GM10266 (cell line): ENCODE results near the gene C6orf136.
"Not testable (repeated sequence)": the region's sequence is repeated elsewhere in the genome, so short reads cannot be mapped to it uniquely, and the experiment has no call there.

ENCODE experiments used
- DNase-seq: peaks from one replicate; pipeline ENCODE4 v3.0.0; 2012; ENCODE audit errors: extremely low spot score
- TF ChIP-seq, protein P1 (sequence below): IDR thresholded peaks from 2 replicates; pipeline ENCODE4 v1.5.1; 2012; ENCODE audit warnings: mild to moderate bottlenecking, low read depth; ENCODE audit not compliant: control insufficient read depth, insufficient read depth; ENCODE audit errors: missing control alignments

Gene C6orf136

DNA sequence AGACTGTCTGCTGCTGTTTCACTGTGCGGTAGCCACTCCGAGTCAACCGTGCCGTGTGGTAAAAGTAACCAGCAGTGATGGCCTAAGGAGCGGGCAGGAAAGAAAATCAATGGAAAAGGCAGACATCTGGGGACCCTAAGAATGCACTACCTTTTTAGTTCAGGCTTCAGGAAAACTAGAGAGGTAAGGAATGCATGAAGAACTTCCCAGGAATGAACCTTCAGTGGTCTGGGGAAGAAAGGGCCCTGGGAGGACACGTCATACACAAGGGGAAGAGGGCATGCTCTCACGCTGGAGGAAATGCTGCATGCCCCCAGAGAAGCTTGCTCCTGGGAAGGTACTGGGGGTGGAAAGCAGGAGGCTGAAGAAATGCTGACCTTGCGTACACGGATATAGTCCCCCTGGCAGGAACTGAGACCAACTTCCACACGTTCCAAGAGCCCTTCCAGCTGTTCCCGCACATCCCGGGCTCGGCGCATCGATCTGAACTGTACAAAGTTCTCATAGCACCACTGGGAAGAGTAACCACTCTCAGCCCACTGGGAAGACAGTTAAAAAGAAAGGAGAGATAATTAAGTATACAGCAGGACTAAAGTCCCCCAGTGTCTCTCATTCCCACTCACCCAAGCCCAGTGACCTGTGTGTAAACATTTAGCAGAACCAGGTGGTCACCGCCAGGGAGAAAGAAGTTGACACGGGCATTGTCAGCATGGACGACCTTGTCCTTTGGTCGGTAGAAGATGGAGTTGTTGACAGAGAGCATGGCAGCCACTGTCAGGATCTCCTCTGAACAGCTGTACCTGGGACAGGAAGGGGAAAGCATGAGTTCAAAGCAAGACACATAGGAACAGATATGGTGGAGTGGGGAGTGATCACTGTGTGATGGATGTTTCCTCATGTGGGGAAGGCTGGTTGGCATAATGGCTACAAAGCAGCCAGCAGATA is 8.1 kb downstream of the C6orf136 start:
- TF ChIP-seq, protein P1, sequence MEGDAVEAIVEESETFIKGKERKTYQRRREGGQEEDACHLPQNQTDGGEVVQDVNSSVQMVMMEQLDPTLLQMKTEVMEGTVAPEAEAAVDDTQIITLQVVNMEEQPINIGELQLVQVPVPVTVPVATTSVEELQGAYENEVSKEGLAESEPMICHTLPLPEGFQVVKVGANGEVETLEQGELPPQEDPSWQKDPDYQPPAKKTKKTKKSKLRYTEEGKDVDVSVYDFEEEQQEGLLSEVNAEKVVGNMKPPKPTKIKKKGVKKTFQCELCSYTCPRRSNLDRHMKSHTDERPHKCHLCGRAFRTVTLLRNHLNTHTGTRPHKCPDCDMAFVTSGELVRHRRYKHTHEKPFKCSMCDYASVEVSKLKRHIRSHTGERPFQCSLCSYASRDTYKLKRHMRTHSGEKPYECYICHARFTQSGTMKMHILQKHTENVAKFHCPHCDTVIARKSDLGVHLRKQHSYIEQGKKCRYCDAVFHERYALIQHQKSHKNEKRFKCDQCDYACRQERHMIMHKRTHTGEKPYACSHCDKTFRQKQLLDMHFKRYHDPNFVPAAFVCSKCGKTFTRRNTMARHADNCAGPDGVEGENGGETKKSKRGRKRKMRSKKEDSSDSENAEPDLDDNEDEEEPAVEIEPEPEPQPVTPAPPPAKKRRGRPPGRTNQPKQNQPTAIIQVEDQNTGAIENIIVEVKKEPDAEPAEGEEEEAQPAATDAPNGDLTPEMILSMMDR, result no peak

DNA sequence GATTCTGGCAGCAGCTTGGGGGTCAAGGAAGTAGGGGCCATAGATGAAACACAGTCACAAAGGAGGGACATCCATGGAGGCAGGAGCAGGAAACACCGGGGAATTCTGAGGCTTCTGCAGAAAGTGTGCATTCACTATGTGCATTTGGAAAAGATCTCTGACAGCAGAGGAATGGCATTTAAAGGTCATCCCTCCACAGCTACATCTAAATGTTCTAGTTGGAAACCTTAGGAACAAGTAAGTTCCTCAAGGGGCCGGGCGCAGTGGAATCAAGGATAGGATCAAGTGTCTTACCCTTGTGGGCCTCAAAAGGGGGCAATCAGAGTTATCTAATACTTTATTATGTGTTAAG is 8.8 kb downstream of the C6orf136 start:
- no peak for DNase-seq
- TF ChIP-seq, protein P1, result no peak

More for the DNA sequence above, 8.1 kb downstream of the C6orf136 start:
- no peak for DNase-seq

GRCh38 chr6:30656513-30656912 is 9.6 kb downstream of the C6orf136 start:
- TF ChIP-seq, protein P1, result no peak
- DNase-seq, result no peak

DNA sequence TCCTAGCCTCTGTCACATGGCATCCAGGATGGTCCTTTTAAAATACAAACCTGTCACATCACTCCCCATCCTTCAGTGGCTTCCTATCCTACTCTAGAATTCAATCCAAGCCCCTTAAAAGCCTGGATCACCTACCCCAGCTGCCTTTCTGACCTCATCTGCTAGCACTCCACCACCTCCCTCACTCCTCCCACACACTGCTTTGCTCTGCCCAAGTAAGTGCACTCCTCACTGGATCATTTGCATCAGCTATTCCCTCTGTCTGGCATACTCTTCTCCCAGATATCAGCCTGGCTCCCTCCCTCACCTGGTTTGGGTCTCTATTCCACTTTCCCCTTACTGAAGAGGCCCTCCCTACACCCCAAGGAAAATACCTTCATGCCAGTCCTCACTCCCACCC is 10.5 kb downstream of the C6orf136 start:
- no peak for DNase-seq
- TF ChIP-seq, protein P1, result no peak

DNA sequence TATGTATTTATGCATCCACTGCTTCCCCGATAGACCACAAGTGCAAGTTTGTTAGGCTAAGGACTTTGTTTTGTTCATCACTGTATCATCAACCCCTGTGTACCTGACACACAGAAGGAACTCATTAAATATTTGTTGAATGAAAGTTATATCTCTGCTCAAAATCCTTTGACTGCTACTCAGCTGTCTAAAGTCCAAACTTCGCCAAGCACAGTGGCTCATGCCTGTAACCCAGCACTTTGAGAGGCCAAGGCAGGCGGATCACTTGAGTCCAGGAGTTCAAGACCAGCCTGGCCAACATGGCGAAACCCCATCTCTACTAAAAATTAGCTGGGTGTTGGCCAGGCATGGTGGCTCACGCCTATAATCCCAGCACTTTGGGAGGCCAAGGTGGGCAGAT is 11.0 kb downstream of the C6orf136 start:
- DNase-seq, result not testable (repeated sequence)

DNA sequence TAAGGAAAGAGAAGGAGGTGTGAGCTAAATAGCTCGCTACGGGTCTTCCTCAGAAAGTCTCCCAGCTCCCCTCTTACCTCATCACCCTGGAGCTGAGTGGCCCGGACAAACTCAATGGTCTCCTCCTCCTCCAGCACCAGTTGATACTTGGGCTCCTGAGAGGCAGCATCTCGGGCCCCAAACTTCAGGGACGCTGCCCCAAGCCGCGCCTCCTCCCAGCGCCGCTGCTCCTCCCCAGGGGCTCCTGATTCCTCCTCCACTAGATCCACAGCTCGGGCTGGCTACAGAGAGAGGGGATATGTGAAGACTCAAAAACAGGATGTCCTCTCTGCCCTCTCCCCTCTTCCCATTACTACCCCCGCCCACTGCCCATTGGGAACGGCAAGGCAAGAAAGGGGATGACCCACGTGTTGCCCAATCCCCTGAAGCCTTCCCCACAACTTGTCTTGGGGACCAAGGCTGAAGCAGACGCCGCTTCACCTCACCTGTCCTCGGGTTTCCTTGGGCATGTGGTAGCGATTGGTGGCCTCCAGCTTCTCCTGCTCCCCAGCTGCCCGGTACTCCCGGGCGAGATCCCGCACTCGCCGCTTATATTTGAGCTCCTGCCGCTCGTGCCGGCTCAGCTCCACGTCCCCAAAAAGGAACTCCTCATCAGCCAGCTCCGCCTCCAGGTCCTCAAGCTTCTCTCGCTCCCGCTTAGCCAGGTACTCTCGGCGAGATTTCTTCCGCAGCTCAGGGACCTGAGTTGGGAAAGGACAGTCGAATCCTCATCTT is 18.2 kb downstream of the C6orf136 start:
- TF ChIP-seq, protein P1, result no peak
- no peak for DNase-seq

GRCh38 chr6:30666300-30666699 is 19.4 kb downstream of the C6orf136 start:
- not testable (repeated sequence) for DNase-seq
